RPMI7951 (cell line): ENCODE results near the gene ULK4. TPM values are rescaled to one million over a fixed set of nuclear protein-coding genes. Genes with fewer than 3 reads are reported as not detected.
A peak's percentile ranks its signal among the peaks of the same experiment; 100 is the strongest.
"Not testable (repeated sequence)": the region's sequence is repeated elsewhere in the genome, so short reads cannot be mapped to it uniquely, and the experiment has no call there.

Experiments used
- DNase-seq: peaks from one replicate; pipeline ENCODE4 v3.0.0-alpha.2; 2012; ENCODE audit warnings: low read depth
- total RNA-seq: library from RNA; depleted of rRNA; stranded (reverse); fragments of >200 nt; shearing (Covaris generic); gene quantifications from 2 replicates; pipeline ENCODE4 v1.2.3, GENCODE V29; 2014

Gene ULK4
- total RNA-seq, 1 experiment from 2014 or later: 9.0 TPM

GRCh38 chr3:41649129-41649739, 312.7 kb downstream of the ULK4 start:
- DNase-seq: no peak

GRCh38 chr3:41647730-41648129, 314.2 kb downstream of the ULK4 start:
- DNase-seq: not testable (repeated sequence)

DNA sequence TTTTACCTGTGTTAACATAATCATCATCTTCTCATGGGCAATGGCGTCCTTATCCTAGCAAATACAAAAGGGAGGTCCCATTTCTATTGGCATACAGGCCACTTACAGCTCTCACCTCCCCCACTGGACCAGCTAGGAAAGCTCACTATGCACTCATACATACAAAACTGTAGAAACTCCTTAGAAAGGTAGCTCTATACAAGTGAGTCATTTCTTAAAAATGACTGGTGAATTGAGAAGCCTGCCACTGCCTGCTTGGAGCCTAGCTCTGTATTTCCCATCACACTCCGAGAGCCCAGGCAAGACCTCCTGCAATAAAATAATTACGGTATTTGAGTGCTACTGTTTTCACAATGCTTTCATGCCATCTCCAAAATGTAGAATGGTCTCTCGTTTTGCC, 321.8 kb downstream of the ULK4 start:
- DNase-seq: no peak

DNA sequence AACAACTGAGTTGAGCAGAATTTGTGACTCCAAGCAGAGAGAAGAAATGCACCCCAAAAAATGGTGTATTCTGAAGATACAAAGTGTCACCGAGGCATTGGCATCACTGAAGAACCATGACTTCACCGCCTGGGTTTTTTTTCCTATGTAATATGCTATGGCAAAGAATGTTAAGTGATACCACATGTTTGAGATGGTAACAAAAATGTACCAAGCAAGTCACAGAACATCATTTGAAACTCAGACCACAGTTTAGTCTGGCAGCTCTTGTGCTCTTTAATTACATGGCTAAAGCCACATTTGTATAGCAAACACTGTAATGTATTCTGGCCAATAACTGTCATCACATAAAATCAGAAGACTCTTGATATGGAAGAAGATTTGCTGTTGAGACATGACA, 323.5 kb downstream of the ULK4 start:
- DNase-seq: peak; percentile 11

GRCh38 chr3:41632700-41633099, 329.2 kb downstream of the ULK4 start:
- no peak for DNase-seq

DNA sequence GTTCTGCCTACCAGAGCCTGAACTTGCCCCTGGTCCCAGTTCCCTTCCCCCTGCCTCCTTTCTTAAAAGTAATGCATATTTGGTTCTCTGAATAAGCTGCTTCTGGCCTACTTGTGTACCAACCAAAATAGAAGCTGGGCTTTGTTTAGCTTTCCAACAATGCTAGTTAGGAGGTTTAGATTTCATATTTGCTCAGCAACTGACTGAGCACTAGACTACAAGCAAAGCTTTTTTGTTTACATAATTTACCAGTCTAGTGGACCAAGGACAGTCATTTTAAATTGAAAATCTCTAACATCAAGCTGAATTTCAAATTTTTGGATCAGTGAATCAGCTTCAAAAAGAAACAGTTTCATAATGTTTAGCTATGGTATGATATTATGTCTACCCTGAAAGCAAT, 331.2 kb downstream of the ULK4 start:
- no peak for DNase-seq

- no peak for DNase-seq
These were observed 331.9 kb downstream of the ULK4 start for GRCh38 chr3:41629986-41630385.

- no peak for DNase-seq
These were observed 332.8 kb downstream of the ULK4 start for GRCh38 chr3:41629072-41629471.

DNA sequence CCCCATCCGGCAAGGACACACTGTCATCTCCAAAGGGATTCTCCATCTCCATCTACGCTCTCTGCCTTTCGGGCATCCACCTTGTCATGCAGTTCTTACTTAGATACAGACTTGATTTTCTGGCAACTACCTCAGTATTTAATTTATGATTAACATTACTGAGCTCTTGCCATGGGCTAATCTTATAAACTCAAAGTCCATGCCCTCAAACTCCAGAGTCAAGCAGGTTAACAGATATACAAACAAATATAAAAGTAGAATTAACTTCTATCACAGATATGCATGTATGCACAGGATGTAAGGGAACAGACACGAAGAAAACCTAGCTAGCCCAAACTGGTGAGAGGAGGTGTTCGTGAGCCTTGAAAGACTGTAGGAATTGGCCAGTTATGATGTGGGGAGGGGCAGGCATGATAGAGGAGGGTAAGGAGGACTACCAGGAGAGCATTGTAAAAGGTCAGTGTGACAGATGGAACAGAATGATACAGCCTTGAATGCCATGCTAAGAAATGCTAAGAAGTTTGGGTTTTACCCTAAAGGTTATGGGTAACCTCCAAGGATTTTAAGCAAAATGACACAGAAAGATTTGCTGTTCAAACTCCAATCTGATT, 334.3 kb downstream of the ULK4 start:
- no peak for DNase-seq

DNA sequence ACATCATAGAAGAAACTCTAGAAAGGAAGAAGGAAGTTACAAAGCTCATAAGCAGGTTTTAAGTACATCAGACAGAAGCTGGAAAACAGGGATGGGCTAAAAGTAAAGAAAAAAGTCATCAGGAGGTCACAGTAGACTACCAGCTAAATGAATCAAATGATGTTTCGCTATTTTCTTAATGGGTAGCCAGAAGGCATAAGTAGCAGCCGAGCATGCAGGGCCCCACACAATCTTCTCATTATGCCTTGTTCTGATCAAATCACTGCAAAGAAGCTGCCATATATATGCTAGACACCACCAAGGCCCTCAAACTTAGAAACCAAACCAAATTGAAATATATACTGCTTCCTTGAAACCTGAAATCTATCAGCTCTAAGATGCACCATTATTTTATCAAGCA, 349.1 kb downstream of the ULK4 start:
- no peak for DNase-seq

DNA sequence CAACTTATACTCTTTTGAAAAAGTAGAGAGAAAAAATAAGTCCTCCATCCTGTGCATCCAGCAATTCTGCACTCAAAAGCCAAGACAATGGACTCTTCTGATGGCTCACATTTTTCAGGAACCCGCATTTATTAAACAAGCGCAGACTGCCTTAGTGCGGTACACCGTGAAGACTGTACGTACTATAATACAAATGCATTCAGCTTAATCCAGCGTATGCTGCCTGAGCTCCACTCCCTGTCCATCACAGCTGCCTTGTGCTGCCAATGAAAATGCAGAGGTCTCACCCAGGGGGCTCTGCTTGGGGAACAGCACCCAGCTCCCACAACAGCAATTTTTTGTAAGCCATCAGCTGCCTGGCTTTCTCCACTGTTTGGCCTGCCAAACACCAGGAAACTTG, 350.9 kb downstream of the ULK4 start:
- no peak for DNase-seq

- DNase-seq: no peak
These were observed 353.6 kb downstream of the ULK4 start for GRCh38 chr3:41608347-41608746.

GRCh38 chr3:41603807-41604206, 358.1 kb downstream of the ULK4 start:
- no peak for DNase-seq

- no peak for DNase-seq
These were observed 359.8 kb downstream of the ULK4 start for GRCh38 chr3:41602121-41602520.

DNA sequence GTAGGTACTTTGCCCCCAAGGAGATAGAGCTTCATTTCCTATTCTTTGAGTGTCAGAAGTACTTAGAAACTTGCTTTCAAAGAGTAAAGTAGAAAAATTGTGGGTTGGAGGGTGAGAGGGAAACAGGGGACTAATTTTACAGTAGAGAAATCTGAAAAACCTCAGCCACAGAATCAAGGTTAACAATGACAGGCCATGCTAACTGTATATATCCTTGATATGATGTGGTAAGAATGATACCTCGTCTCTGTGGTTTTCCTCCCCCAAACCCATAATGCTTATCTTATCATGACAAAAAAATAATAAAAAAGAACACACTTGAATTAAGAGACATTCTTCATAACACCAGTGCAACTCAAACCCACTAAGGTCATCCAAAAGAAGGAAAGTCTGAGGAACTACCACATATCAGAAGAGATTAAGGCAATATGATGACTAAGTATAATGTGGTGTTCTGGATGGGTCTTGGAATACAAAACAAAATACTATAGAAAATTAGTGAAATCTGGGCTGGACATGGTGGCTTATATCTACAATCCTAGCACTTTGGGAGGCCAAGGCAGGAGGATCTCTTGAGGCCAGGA, 360.4 kb downstream of the ULK4 start:
- no peak for DNase-seq

DNA sequence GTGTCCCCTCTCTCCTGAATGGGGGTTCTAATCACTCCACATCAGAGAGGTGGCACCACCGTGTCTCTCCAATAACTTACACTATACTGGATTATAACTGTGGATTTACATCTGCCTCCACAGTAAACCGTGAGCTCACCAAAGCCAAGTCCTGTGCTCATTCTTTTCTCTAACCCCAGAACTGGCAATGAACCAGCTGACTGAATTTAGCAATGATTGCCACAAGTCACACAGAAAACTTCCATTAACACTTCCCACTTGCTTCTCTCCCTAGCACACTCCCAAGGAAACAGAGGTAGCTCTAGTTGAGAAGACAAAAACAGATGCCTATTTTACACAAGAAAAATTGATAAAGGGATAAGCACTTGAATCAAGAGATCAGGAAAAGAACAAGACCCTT, 361.3 kb downstream of the ULK4 start:
- DNase-seq: no peak

- no peak for DNase-seq
These were observed 362.8 kb downstream of the ULK4 start for GRCh38 chr3:41599127-41599484.

GRCh38 chr3:41598402-41599126, 363.3 kb downstream of the ULK4 start:
- DNase-seq: peak; percentile 24

DNA sequence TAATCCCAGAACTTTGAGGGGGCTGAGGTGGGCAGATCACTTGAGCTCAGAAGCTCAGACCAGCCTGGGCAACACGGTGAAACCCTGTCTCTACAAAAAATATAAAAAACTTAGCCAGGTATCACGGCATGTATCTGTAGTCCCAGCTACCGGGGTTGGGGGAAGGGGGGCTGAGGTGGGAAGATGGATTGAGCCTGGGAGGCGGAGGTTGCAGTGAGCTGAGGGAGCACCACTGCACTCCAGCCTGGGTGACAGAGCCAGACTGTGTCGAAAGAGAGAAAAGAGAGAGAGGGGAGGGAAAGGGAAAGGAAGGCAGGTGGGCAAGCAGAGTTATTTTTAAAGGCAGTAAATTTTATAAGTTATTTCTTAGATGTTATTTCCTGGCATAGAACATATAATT, 368.1 kb downstream of the ULK4 start:
- no peak for DNase-seq

- DNase-seq: no peak
These were observed 369.0 kb downstream of the ULK4 start for GRCh38 chr3:41592753-41593510.

DNA sequence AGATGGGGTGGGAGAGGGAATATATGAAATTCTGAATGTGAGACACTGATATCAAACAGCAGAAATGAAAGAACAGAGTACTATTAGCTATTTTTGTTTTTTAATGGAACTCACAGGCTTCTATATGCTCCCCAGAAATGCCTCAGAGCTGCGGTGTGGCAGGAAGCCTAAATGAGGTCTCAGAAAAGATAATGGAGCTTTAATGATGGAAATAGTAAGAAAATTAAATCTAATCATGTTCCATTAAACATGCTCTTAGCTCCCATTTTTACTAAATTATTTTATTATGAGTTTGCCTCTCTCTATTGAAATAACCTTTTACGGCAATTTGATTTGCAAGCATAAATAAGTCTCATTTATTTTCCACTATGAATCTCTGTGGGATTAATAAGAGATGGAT, 378.9 kb downstream of the ULK4 start:
- DNase-seq: no peak

DNA sequence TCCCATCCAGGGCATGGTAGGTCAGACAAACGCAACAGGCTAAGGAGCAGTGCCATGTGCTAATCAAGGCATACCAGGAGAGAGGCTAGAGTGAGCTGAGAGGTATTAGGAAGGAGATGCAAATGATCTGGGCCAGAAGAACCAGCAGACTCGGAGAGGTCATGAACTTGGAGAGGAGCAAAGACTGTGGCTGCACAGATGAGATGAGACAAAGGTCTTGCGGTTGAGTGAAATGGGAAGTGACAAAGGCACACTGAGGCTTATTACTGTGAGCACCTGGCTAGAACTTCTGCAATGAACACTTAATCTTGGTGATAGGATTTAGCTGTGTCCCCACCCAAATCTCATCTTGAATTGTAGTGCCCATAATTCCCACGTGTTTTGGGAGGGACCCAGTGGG, 380.2 kb downstream of the ULK4 start:
- no peak for DNase-seq
